DMS153 treated with DMSO at 0.1 percent for 48 hours (cell line): ENCODE results near the gene A2M.

Experiments used
- DNase-seq: peaks from one replicate; lab custom pipeline; 2025; ENCODE audit not compliant: unreplicated experiment; lab: John Stamatoyannopoulos, UW

Gene A2M

GRCh38 chr12:9074484-9075137, 41.1 kb downstream of the A2M start:
- DNase-seq: no peak

GRCh38 chr12:9073076-9073475, 42.6 kb downstream of the A2M start:
- DNase-seq: no peak

- no peak for DNase-seq
Observed at GRCh38 chr12:9072481-9073038, 43.2 kb downstream of the A2M start.

GRCh38 chr12:9071969-9072368, 43.8 kb downstream of the A2M start:
- DNase-seq: no peak

- DNase-seq: no peak
Observed at GRCh38 chr12:9071518-9071917, 44.2 kb downstream of the A2M start.

- DNase-seq: no peak
Observed at GRCh38 chr12:9070351-9070750, 45.4 kb downstream of the A2M start.

- no peak for DNase-seq
Observed at GRCh38 chr12:9068600-9068999, 47.1 kb downstream of the A2M start.

- no peak for DNase-seq
Observed at GRCh38 chr12:9068086-9068485, 47.6 kb downstream of the A2M start.

GRCh38 chr12:9066755-9067423, 48.8 kb downstream of the A2M start:
- no peak for DNase-seq

- DNase-seq: no peak
Observed at GRCh38 chr12:9066183-9066623, 49.5 kb downstream of the A2M start.

GRCh38 chr12:9065607-9065856, 50.2 kb downstream of the A2M start:
- DNase-seq: no peak

GRCh38 chr12:9064815-9065606, 50.7 kb downstream of the A2M start:
- DNase-seq: no peak

GRCh38 chr12:9064201-9064814, 51.4 kb downstream of the A2M start:
- DNase-seq: peak; percentile 24

- no peak for DNase-seq
Observed at GRCh38 chr12:9052610-9053009, 63.1 kb downstream of the A2M start.

- DNase-seq: no peak
Observed at GRCh38 chr12:9051158-9051550, 64.6 kb downstream of the A2M start.

GRCh38 chr12:9050521-9051157, 65.1 kb downstream of the A2M start:
- DNase-seq: no peak

GRCh38 chr12:9049520-9050133, 66.1 kb downstream of the A2M start:
- peak; percentile 2 for DNase-seq

GRCh38 chr12:9048930-9049329, 66.8 kb downstream of the A2M start:
- no peak for DNase-seq

- no peak for DNase-seq
Observed at GRCh38 chr12:9047105-9047504, 68.6 kb downstream of the A2M start.

GRCh38 chr12:9043766-9044165, 72.0 kb downstream of the A2M start:
- no peak for DNase-seq

GRCh38 chr12:9041321-9041720, 74.4 kb downstream of the A2M start:
- DNase-seq: no peak
